Large intestine (tissue), 3 donors: ENCODE results near the gene SLC5A11. TPM values are rescaled to one million over a fixed set of nuclear protein-coding genes. Genes with fewer than 3 reads are reported as not detected.

Experiments
- DNase-seq, 2 donors: peaks; one replicate each; pipeline versions ENCODE4 v3.0.0 to v3.0.0-alpha.2; 2013
- H3K27ac ChIP-seq: one replicate; pipeline ENCODE4 v1.5.1; 2013; ENCODE audit warnings: low read length
- H3K27me3 ChIP-seq: 2 replicates; pipeline ENCODE4 v1.6.1; 2013; ENCODE audit warnings: low read length; ENCODE audit not compliant: control insufficient read depth, insufficient read depth
- H3K36me3 ChIP-seq: 2 replicates; pipeline ENCODE4 v1.6.1; 2013; ENCODE audit warnings: low read length; ENCODE audit not compliant: control insufficient read depth, insufficient read depth
- H3K4me1 ChIP-seq: one replicate; pipeline ENCODE4 v1.6.1; 2013; ENCODE audit warnings: low read length; ENCODE audit not compliant: control insufficient read depth, insufficient read depth
- H3K4me3 ChIP-seq: one replicate; pipeline ENCODE4 v1.5.1; 2013; ENCODE audit warnings: low read length
- H3K9me3 ChIP-seq: one replicate; pipeline ENCODE4 v1.6.1; 2013; ENCODE audit warnings: mild to moderate bottlenecking, low read depth, low read length, moderate library complexity; ENCODE audit not compliant: control insufficient read depth
- WGBS: methylation state at CpG from one replicate; pipeline ENCODE4 v1.1.5; 2013; ENCODE audit warnings: low lambda C conversion rate; ENCODE audit not compliant: insufficient coverage; 5-methylcytosine and 5-hydroxymethylcytosine counted together
- polyA plus RNA-seq: library from polyadenylated mRNA; unstranded; fragments of 120-200 nt; gene quantifications from one replicate; pipeline ENCODE4 v1.2.1, GENCODE V29; 2013

SLC5A11 gene
- polyA plus RNA-seq, 1 donor: 10.0 TPM

- H3K9me3 ChIP-seq: no peaks in the 10 kb centered on the region
- peaks cover 22% of the 10 kb centered on the region for H3K4me1 ChIP-seq
- H3K27me3 ChIP-seq: no peaks in the 10 kb centered on the region
- H3K27ac ChIP-seq: no peak overlapping the region
- no peak overlapping the region for H3K4me3 ChIP-seq
- no peaks in the 10 kb centered on the region for H3K36me3 ChIP-seq
- DNase-seq: peak; percentile 50 to 61
- 0% methylated on average over 1 of the region's 9 CpGs for WGBS
These were observed 12.7 kb downstream of the SLC5A11 start for GRCh38 chr16:24858219-24859041.

DNA sequence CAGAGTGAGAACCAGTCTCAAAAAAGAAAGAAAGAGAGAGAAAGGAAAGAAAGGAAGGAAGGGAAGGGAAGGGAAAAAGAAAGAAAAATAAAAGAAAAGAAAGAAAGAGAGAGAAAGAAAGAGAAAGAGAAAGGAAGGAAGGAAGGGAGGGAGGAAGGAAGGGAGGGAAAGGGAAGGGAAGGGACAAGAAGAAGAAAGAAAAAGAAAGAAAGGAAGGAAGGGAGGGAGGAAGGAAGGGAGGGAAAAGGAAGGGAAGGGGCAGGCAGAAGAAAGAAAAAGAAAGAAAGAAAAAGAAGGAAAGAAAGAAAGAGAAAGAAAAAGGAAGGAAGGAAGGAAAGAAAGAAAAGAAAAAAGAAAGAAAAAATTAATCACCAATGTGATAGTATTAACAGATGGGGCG is 15.7 kb downstream of the SLC5A11 start:
- no peaks in the 10 kb centered on the region for H3K27me3 ChIP-seq
- H3K36me3 ChIP-seq: peaks cover 2% of the 10 kb centered on the region
- DNase-seq: no peak
- H3K4me1 ChIP-seq: peaks cover 10% of the 10 kb centered on the region
- no peak overlapping the region for H3K4me3 ChIP-seq
- no peaks in the 10 kb centered on the region for H3K9me3 ChIP-seq
- H3K27ac ChIP-seq: no peak overlapping the region
- WGBS: 100% methylated on average over 1 of the region's 1 CpG

DNA sequence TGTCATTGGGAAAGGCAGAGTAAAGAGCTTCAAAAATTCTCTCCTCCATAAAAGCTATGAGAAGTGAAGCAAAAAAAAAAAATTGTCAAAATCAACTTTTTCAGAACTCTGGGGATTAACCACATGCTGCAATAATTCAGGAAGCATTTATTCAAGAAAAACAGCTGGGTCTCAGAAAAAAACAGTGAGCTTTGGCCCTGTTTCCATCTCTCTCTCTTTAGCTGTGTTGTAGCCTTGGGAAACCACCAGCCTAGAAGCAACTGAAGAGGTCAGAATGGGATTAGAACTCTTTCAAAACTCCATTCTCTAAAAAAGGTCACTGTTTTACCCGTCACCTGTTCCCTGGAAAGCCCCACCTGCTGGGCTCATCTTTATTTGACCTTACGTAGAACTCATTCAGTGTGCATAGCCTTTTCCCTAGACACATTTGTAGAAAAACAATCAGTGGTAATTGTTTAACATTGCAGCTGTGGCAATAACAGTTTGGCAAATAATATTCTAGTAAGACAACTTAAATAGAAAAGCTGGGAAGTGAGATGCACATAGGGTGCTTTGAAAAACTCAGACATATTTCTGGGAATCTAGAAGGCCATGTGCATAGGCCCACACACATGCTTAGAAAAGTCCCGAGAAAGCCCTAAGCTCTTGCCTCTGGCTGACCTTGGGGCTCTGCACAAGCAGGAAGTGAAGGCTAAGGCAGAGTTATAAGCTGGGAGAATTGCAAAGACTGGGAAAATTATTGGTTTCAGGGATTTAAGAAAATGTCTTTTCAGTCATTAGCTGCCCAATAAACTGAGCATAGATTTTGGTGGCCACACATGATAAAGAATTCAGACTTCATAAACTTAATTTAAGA is 18.0 kb downstream of the SLC5A11 start:
- Histone ChIP-seq H3K36me3 (peaks cover 2% of the 10 kb centered on the region), H3K27ac (no peak overlapping the region), H3K4me3 (no peak overlapping the region), H3K4me1 (peaks cover 7% of the 10 kb centered on the region), H3K9me3 (no peaks in the 10 kb centered on the region), H3K27me3 (no peaks in the 10 kb centered on the region)
- no peak for DNase-seq
- 100% methylated on average over 1 of the region's 3 CpGs for WGBS

- Histone ChIP-seq H3K4me1 (no peaks in the 10 kb centered on the region), H3K36me3 (peaks cover 1% of the 10 kb centered on the region), H3K27me3 (no peaks in the 10 kb centered on the region), H3K4me3 (no peak overlapping the region), H3K27ac (no peak overlapping the region), H3K9me3 (no peaks in the 10 kb centered on the region)
- DNase-seq: no peak
- no CpG with 5 or more reads among the region's 8 CpGs for WGBS
These were observed 23.3 kb downstream of the SLC5A11 start for GRCh38 chr16:24869033-24869432.

DNA sequence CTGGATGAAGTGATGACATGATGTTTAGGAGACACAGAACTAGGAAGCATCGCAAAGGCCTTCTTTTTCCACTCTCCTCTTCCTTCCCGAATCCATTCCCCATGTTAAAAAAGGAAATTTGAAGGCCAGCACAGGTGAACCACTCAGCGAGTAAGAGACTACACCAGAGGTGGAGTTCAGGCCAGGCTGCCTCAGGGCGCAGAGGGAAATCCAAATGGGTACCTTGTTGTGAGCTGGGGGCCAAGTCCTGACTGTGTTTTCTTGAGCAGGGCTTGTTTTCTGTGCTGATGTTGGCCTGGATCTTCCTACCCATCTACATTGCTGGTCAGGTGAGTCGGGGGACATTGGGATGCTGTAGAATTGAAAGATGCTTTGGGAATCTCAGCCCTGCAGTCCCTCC is 26.1 kb downstream of the SLC5A11 start:
- H3K36me3 ChIP-seq: no peaks in the 10 kb centered on the region

GRCh38 chr16:24873028-24873427 is 27.3 kb downstream of the SLC5A11 start:
- H3K4me1 ChIP-seq: peaks cover 6% of the 10 kb centered on the region

More for the DNA sequence above, 26.1 kb downstream of the SLC5A11 start:
- H3K4me3 ChIP-seq: no peak overlapping the region
- H3K27me3 ChIP-seq: no peaks in the 10 kb centered on the region
- H3K27ac ChIP-seq: no peak overlapping the region
- H3K4me1 ChIP-seq: peaks cover 6% of the 10 kb centered on the region
- H3K9me3 ChIP-seq: no peaks in the 10 kb centered on the region
- no CpG with 5 or more reads among the region's 5 CpGs for WGBS
- no peak for DNase-seq

GRCh38 chr16:24875466-24875865 is 29.7 kb downstream of the SLC5A11 start:
- Histone ChIP-seq H3K36me3 (no peaks in the 10 kb centered on the region), H3K9me3 (no peaks in the 10 kb centered on the region), H3K4me1 (peaks cover 6% of the 10 kb centered on the region), H3K4me3 (no peak overlapping the region), H3K27me3 (no peaks in the 10 kb centered on the region), H3K27ac (no peak overlapping the region)
- 80% methylated on average over 1 of the region's 10 CpGs for WGBS
- no peak for DNase-seq

More at GRCh38 chr16:24873028-24873427, 27.3 kb downstream of the SLC5A11 start:
- Histone ChIP-seq H3K4me3 (no peak overlapping the region), H3K9me3 (no peaks in the 10 kb centered on the region), H3K27me3 (no peaks in the 10 kb centered on the region), H3K36me3 (no peaks in the 10 kb centered on the region), H3K27ac (no peak overlapping the region)
- no peak for DNase-seq
- 100% methylated on average over 1 of the region's 2 CpGs for WGBS

- H3K36me3 ChIP-seq: no peaks in the 10 kb centered on the region
- no peaks in the 10 kb centered on the region for H3K27me3 ChIP-seq
- H3K4me1 ChIP-seq: peaks cover 6% of the 10 kb centered on the region
- H3K9me3 ChIP-seq: no peaks in the 10 kb centered on the region
- peak; percentile 26 to 50 for DNase-seq
- H3K27ac ChIP-seq: no peak overlapping the region
- WGBS: 100% methylated on average over 1 of the region's 5 CpGs
- no peak overlapping the region for H3K4me3 ChIP-seq
These were observed 30.5 kb downstream of the SLC5A11 start for GRCh38 chr16:24876231-24876630.

- H3K4me1 ChIP-seq: peaks cover 6% of the 10 kb centered on the region
- no peaks in the 10 kb centered on the region for H3K36me3 ChIP-seq
- no peaks in the 10 kb centered on the region for H3K9me3 ChIP-seq
- WGBS: no CpG with 5 or more reads among the region's 2 CpGs
- no peak overlapping the region for H3K4me3 ChIP-seq
- no peaks in the 10 kb centered on the region for H3K27me3 ChIP-seq
- no peak for DNase-seq
- no peak overlapping the region for H3K27ac ChIP-seq
These were observed 33.9 kb downstream of the SLC5A11 start for GRCh38 chr16:24879684-24880083.

GRCh38 chr16:24883714-24884151 is 38.0 kb downstream of the SLC5A11 start:
- no peak for DNase-seq
- Histone ChIP-seq H3K4me1 (no peaks in the 10 kb centered on the region), H3K4me3 (no peak overlapping the region), H3K27me3 (no peaks in the 10 kb centered on the region), H3K36me3 (no peaks in the 10 kb centered on the region), H3K9me3 (no peaks in the 10 kb centered on the region), H3K27ac (no peak overlapping the region)
- WGBS: 100% methylated on average over 1 of the region's 12 CpGs
